ENCODE measurements around the gene BTD. TPM values are rescaled to one million over a fixed set of nuclear protein-coding genes. Genes with fewer than 3 reads are reported as not detected.

Gene BTD
- total and polyA plus RNA-seq, 10 of the 15 experiments (the other 5 are each of a cell fraction or from before 2014, with no cell fraction given): 3.4 to 10.3 (median 5.0) TPM

GRCh38 chr3:15636028-15636709 is 34.6 kb downstream of the BTD start (continued):
- TF ChIP-seq NFYB (IDR thresholded peaks at IDR 0.05; ENCODE audit: insufficient read depth, low read depth, low read length) (no peak), TCF12 (IDR thresholded peaks at IDR 0.05; ENCODE audit: low read depth, low read length) (0 out of 2 replicates have a peak, but pooled peaks have one; percentile 12), SREBF1 (IDR thresholded peaks at IDR 0.05; ENCODE audit: low read length) (no peak), ETV6 (conservative IDR thresholded peaks at IDR 0.05 in 1 of 2, IDR thresholded peaks at IDR 0.05 in 1 of 2; ENCODE audit: borderline replicate concordance in 1 of 2, low read depth in 1 of 2) (peak in 1 of 2 experiments; percentile 62; a peak in 1 of 4 replicates), ZBED1 (IDR thresholded peaks at IDR 0.05; ENCODE audit: borderline replicate concordance) (0 out of 2 replicates have a peak, but pooled peaks have one; percentile 21), FOXM1 (IDR thresholded peaks at IDR 0.05; ENCODE audit: low read depth, low read length) (peak; percentile 49), CHD1 (IDR thresholded peaks at IDR 0.05; ENCODE audit: low read depth, low read length) (no peak), ZNF687 (IDR thresholded peaks at IDR 0.05) (0 out of 2 replicates have a peak, but pooled peaks have one; percentile 64), KLF5 (IDR thresholded peaks at IDR 0.05; ENCODE audit: partially characterized antibody) (no peak), RUNX3 (IDR thresholded peaks at IDR 0.05; ENCODE audit: low read length) (peak; percentile 24; the same call in 1 of the 2 replicates), RELA (IDR thresholded peaks at IDR 0.05; ENCODE audit: borderline replicate concordance, partially characterized antibody) (no peak), RBBP5 (conservative IDR thresholded peaks at IDR 0.05) (no peak), SRF (IDR thresholded peaks at IDR 0.05; ENCODE audit: low read depth in 2 of 2, low read length in 2 of 2) (0 out of 4 replicates have a peak, but pooled peaks of 1 of the 2 experiments have one; percentile 22), JUND (IDR thresholded peaks at IDR 0.05; ENCODE audit: low read depth, low read length) (no peak), IRF3 (IDR thresholded peaks at IDR 0.05) (no peak), PKNOX1 (IDR thresholded peaks at IDR 0.05) (no peak), SKIL (IDR thresholded peaks at IDR 0.05; ENCODE audit: low read depth, poor library complexity, severe bottlenecking) (no peak), CREM (IDR thresholded peaks at IDR 0.05; ENCODE audit: low read depth) (0 out of 2 replicates have a peak, but pooled peaks have one; percentile 25), NFIC (IDR thresholded peaks at IDR 0.05; ENCODE audit: low read depth, low read length) (peak; percentile 55; the same call in 1 of the 2 replicates), BCL11A (IDR thresholded peaks at IDR 0.05; ENCODE audit: low read depth, low read length) (no peak), BACH1 (IDR thresholded peaks at IDR 0.05; ENCODE audit: borderline replicate concordance) (no peak)
